H1 (cell line): ENCODE results near the gene FITM1. TPM values are rescaled to one million over a fixed set of nuclear protein-coding genes. Genes with fewer than 3 reads are reported as not detected.

ENCODE experiments used
- ATF3 ChIP-seq: IDR thresholded peaks from 2 replicates; pipeline ENCODE4 v1.6.1; 2011; ENCODE audit warnings: low read depth, mild to moderate bottlenecking, low read length; ENCODE audit not compliant: insufficient read depth
- CHD7 ChIP-seq: fragments of 300-600 bp; sonication (generic); IDR thresholded peaks from 2 replicates; pipeline ENCODE4 v1.7.1; 2012; ENCODE audit warnings: low read length, moderate library complexity, mild to moderate bottlenecking, inconsistent platforms; ENCODE audit not compliant: insufficient replicate concordance
- CREB1 ChIP-seq: IDR thresholded peaks from 2 replicates; pipeline ENCODE4 v1.6.1; 2012; ENCODE audit warnings: inconsistent platforms
- E2F6 ChIP-seq: IDR thresholded peaks from 2 replicates; pipeline ENCODE4 v1.6.1; 2012; ENCODE audit warnings: inconsistent platforms
- GTF2F1 ChIP-seq: IDR thresholded peaks from 2 replicates; pipeline ENCODE4 v1.6.1; 2012; ENCODE audit warnings: low read depth, low read length, improper control_type of control experiment, borderline replicate concordance
- KDM4A ChIP-seq: IDR thresholded peaks from one replicate; pipeline ENCODE4 v1.7.1; 2012; ENCODE audit warnings: low read depth, mild to moderate bottlenecking, moderate library complexity, low read length, inconsistent platforms; ENCODE audit not compliant: severe bottlenecking
- KDM5A ChIP-seq: fragments of 200-600 bp; IDR thresholded peaks from 2 replicates; pipeline ENCODE4 v1.7.1; 2012; ENCODE audit warnings: mild to moderate bottlenecking, low read length, inconsistent platforms, mixed read lengths
- MAX ChIP-seq: IDR thresholded peaks from 2 replicates; pipeline ENCODE4 v1.6.1; 2012; ENCODE audit warnings: inconsistent platforms
- NANOG ChIP-seq: IDR thresholded peaks from 2 replicates; pipeline ENCODE4 v1.6.1; 2011; ENCODE audit warnings: low read length, low read depth, mild to moderate bottlenecking, inconsistent platforms; ENCODE audit not compliant: insufficient read depth, poor library complexity, severe bottlenecking
- POU5F1 ChIP-seq: IDR thresholded peaks from 2 replicates; pipeline ENCODE4 v1.6.1; 2011; ENCODE audit warnings: low read depth, mild to moderate bottlenecking, low read length, moderate library complexity
- polyA plus RNA-seq, 7 experiments: library from polyadenylated mRNA; depleted of rRNA in 3 of 7; stranded (reverse) in 5 of 7; unstranded in 2 of 7; fragments of >200 nt in 5 of 7; fragments of 200-250 nt in 2 of 7; gene quantifications; 1 replicate in 5 of 7; 2 replicates in 1 of 7; 4 replicates in 1 of 7; pipeline versions ENCODE4 v1.2.1 to v1.2.3, GENCODE V29; 2011 to 2013; ENCODE audit warnings: missing spikeins in 2 of 7, mixed read lengths in 2 of 7
- total RNA-seq: library from RNA; stranded (reverse); fragmentation: NEBNext Ultra II Directional; extraction: Animal tissue kit (Norgen Biotek cat#: 25700); gene quantifications from 2 replicates; pipeline ENCODE4 v1.2.1, GENCODE V29; 2021

FITM1 gene
- total and polyA plus RNA-seq, 2 of the 8 experiments (the other 6 are each of a cell fraction or from before 2014, with no cell fraction given), result 0.53 to 0.76 TPM

DNA sequence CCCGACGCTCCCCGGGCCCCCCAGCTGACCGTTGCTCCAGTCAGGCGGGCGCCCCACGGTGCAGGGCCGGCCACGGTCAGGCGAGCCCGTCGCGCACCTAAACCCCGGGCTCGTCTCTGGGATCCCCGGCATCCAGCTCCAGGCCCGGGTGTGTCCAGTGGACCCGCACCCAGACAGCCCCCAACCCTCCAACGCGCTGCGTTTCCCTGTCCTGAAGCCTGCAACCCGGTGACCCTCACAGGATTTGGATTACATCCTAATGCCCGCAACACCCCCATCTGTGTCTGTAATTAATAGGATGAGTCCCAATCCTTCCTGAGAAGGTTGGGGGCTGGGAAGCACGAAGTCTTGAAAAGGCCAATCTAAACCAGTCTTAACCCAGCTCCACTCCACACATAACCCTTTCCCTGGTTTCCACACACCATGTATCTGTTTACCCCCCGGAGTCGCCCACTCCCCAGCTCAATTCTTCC lies 48.7 kb upstream of the FITM1 start (continued):
- TF ChIP-seq CHD7, result no peak
- TF ChIP-seq KDM4A, result no peak
- TF ChIP-seq GTF2F1, result no peak
- TF ChIP-seq CREB1, result no peak
- no peak for TF ChIP-seq E2F6
- TF ChIP-seq KDM5A, result no peak
- TF ChIP-seq MAX, result no peak
- TF ChIP-seq POU5F1, result no peak
- no peak for TF ChIP-seq NANOG
- TF ChIP-seq ATF3, result no peak
